B cell (primary cell): ENCODE measurements around the gene CTBP2. TPM values are rescaled to one million over a fixed set of nuclear protein-coding genes. Genes with fewer than 3 reads are reported as not detected.

ENCODE experiments used
- ATAC-seq: fragments of 200-7000 bp; cut with Tn5 transposase; one replicate; pipeline ENCODE4 v1.10.0; 2021; ENCODE audit warnings: low read depth, mild to moderate bottlenecking, moderate number of reproducible peaks, moderate library complexity
- CTCF ChIA-PET: fragments of 350-600 bp; sonication (Branson Sonifier 250); formaldehyde crosslinking; loops from one replicate; lab custom pipeline; 2021; ENCODE audit warnings: antibody characterized with exemption, inconsistent platforms; lab: Charles Lee
- POLR2A ChIA-PET: fragments of 350-600 bp; sonication (Branson Sonifier 250); formaldehyde crosslinking; loops from one replicate; lab custom pipeline; 2021; ENCODE audit warnings: antibody characterized with exemption; lab: Charles Lee
- DNase-seq: peaks from one replicate; pipeline ENCODE4 v3.0.0; 2013
- H2AFZ ChIP-seq: 2 replicates; pipeline ENCODE4 v1.6.1; 2012; ENCODE audit warnings: mild to moderate bottlenecking, low read depth, low read length; ENCODE audit not compliant: insufficient read depth, poor library complexity, severe bottlenecking
- H3K27ac ChIP-seq, 2 donors: 1 replicate in 1 of 2; 2 replicates in 1 of 2; pipeline ENCODE4 v1.5.1; 2012 to 2013; ENCODE audit warnings: low read length in 2 of 2, mild to moderate bottlenecking in 2 of 2, moderate library complexity in 1 of 2
- H3K27me3 ChIP-seq, 4 experiments: fragments of 200-600 bp in 1 of 4; sonication (generic) in 1 of 4; replicated peaks in 1 of 4; 1 replicate in 2 of 4; 2 replicates in 2 of 4; pipeline versions ENCODE4 v1.6.1 to v1.7.0; 2013 to 2016; ENCODE audit warnings: low read length in 3 of 4, mild to moderate bottlenecking in 2 of 4, mixed read lengths in 1 of 4, moderate library complexity in 1 of 4; ENCODE audit not compliant: insufficient read depth in 4 of 4, control insufficient read depth in 3 of 4; ENCODE audit errors: control extremely low read depth in 1 of 4
- H3K36me3 ChIP-seq, 2 experiments: replicated peaks in 1 of 2; 1 replicate in 1 of 2; 2 replicates in 1 of 2; pipeline versions ENCODE4 v1.6.1 to v1.7.1; 2013; ENCODE audit warnings: low read length in 1 of 2; ENCODE audit not compliant: insufficient read depth in 2 of 2, control insufficient read depth in 1 of 2; ENCODE audit errors: control extremely low read depth in 1 of 2, extremely low read depth in 1 of 2
- H3K4me1 ChIP-seq, 2 donors: fragments of 200-600 bp in 1 of 2; sonication (generic) in 1 of 2; 1 replicate in 1 of 2; 2 replicates in 1 of 2; pipeline versions ENCODE4 v1.5.1 to v1.6.1; 2013 to 2017; ENCODE audit warnings: low read length in 2 of 2; ENCODE audit not compliant: control insufficient read depth in 2 of 2, insufficient read depth in 2 of 2
- H3K4me2 ChIP-seq: replicated peaks from 2 replicates; pipeline ENCODE3; 2012; ENCODE audit warnings: mild to moderate bottlenecking, low read depth, low read length; ENCODE audit not compliant: poor library complexity, severe bottlenecking
- H3K4me3 ChIP-seq, 5 experiments: fragments of 200-600 bp in 1 of 5; sonication (generic) in 1 of 5; 1 replicate in 3 of 5; 2 replicates in 2 of 5; pipeline versions ENCODE4 v1.5.1 to v1.7.0; 2011 to 2016; ENCODE audit warnings: low read length in 4 of 5, mild to moderate bottlenecking in 4 of 5, low read depth in 2 of 5, control low read depth in 1 of 5, moderate library complexity in 1 of 5; ENCODE audit not compliant: insufficient read depth in 1 of 5; ENCODE audit errors: control extremely low read depth in 1 of 5, extremely low read depth in 1 of 5
- H3K79me2 ChIP-seq: fragments of 200-600 bp; sonication (generic); one replicate; pipeline ENCODE4 v1.6.0; 2016; ENCODE audit warnings: low read length; ENCODE audit not compliant: control insufficient read depth, insufficient read depth
- H3K9ac ChIP-seq: fragments of 200-600 bp; sonication (generic); 2 replicates; pipeline ENCODE4 v1.6.1; 2017; ENCODE audit warnings: mild to moderate bottlenecking, low read length, moderate library complexity
- H3K9me3 ChIP-seq, 3 donors: one replicate each; pipeline versions ENCODE4 v1.6.1 to v1.7.1; 2013; ENCODE audit warnings: low read length in 2 of 3; ENCODE audit not compliant: control insufficient read depth in 2 of 3, insufficient read depth in 1 of 3; ENCODE audit errors: control extremely low read depth in 1 of 3
- H4K20me1 ChIP-seq: 2 replicates; pipeline ENCODE4 v1.6.0; 2012; ENCODE audit warnings: mild to moderate bottlenecking, low read length; ENCODE audit not compliant: insufficient read depth, control insufficient read depth, poor library complexity, severe bottlenecking
- H3K27ac Mint-ChIP-seq: one replicate; pipeline ENCODE4 v1.8.0; 2021; ENCODE audit warnings: mixed read lengths
- H3K27me3 Mint-ChIP-seq: one replicate; pipeline ENCODE4 v1.8.0; 2021; ENCODE audit warnings: mixed read lengths
- H3K4me1 Mint-ChIP-seq: one replicate; pipeline ENCODE4 v1.8.0; 2021; ENCODE audit warnings: mixed read lengths
- H3K4me3 Mint-ChIP-seq: one replicate; pipeline ENCODE4 v1.8.0; 2021; ENCODE audit warnings: mixed read lengths
- H3K9me3 Mint-ChIP-seq: one replicate; pipeline ENCODE4 v1.8.0; 2022; ENCODE audit warnings: mixed read lengths; ENCODE audit not compliant: insufficient read depth
- CTCF ChIP-seq: fragments of 200-600 bp; IDR thresholded peaks from one replicate; pipeline ENCODE4 v1.8.0; 2022; ENCODE audit warnings: antibody characterized with exemption, mild to moderate bottlenecking
- EZH2 ChIP-seq: IDR thresholded peaks from 2 replicates; pipeline ENCODE4 v1.6.1; 2012; ENCODE audit warnings: borderline replicate concordance, low read depth, mild to moderate bottlenecking, moderate library complexity, low read length; ENCODE audit not compliant: insufficient read depth, poor library complexity, severe bottlenecking
- WGBS: methylation state at CpG from one replicate; pipeline ENCODE4 v1.1.5; 2013; ENCODE audit warnings: missing lambda C conversion rate; ENCODE audit not compliant: insufficient coverage; 5-methylcytosine and 5-hydroxymethylcytosine counted together
- intact Hi-C: fragments of 100-400 bp; cut with micrococcal nuclease; formaldehyde crosslinking; loops from one replicate; pipeline ENCODE4 v1.10.0; 2022
- polyA plus RNA-seq: library from polyadenylated mRNA; depleted of rRNA; stranded (reverse); fragments of >200 nt; gene quantifications from 2 replicates; pipeline ENCODE4 v1.2.3, GENCODE V29; 2012
- total RNA-seq, 2 donors: library from RNA; stranded (reverse); fragments of 120-200 nt in 1 of 2; gene quantifications; 1 replicate in 1 of 2; 2 replicates in 1 of 2; pipeline versions ENCODE4 v1.2.3 to v1.2.4, GENCODE V29; 2013 to 2022

CTBP2 gene
- total and polyA plus RNA-seq, 2 donors (not counting 1 experiment from before 2014, with no cell fraction given): 0.39 to 0.85 TPM

GRCh38 chr10:125174360-125174759, 14.0 kb upstream of the CTBP2 start:
- peaks cover 0 to 2% (median 0%) of the 10 kb centered on the region in 3 donors for H3K9me3 ChIP-seq
- Mint-ChIP-seq H3K9me3 (peaks cover 5% of the 10 kb centered on the region), H3K4me3 (no peak overlapping the region), H3K4me1 (no peaks in the 10 kb centered on the region), H3K27me3 (peaks cover 28% of the 10 kb centered on the region), H3K27ac (no peak overlapping the region)
- TF ChIP-seq EZH2: no peak
- WGBS: 36% methylated on average over 4 of the region's 9 CpGs
- no peaks in the 10 kb centered on the region for H4K20me1 ChIP-seq
- no peak overlapping the region for H3K4me2 ChIP-seq
- CTCF ChIA-PET: no interaction called here
- intact Hi-C loops: no loop called here
- POLR2A ChIA-PET: no interaction called here
- H2AFZ ChIP-seq: no peak overlapping the region
- no peak for ATAC-seq
- no peaks in the 10 kb centered on the region for H3K36me3 ChIP-seq
- no peak overlapping the region for H3K27ac ChIP-seq
- no peak overlapping the region for H3K4me3 ChIP-seq
- DNase-seq: no peak
- H3K79me2 ChIP-seq: no peaks in the 10 kb centered on the region
- no peak overlapping the region for H3K9ac ChIP-seq
- peaks cover 0 to 30% (median 12%) of the 10 kb centered on the region in 4 experiments for H3K27me3 ChIP-seq
- H3K4me1 ChIP-seq: no peaks in the 10 kb centered on the region

- Histone ChIP-seq H2AFZ (no peak overlapping the region), H3K27ac (no peak overlapping the region), H3K9ac (no peak overlapping the region), H3K4me3 (no peak overlapping the region), H3K4me1 (no peaks in the 10 kb centered on the region), H3K9me3 (peaks cover 0 to 2% (median 0%) of the 10 kb centered on the region in 3 donors), H3K4me2 (no peak overlapping the region), H4K20me1 (no peaks in the 10 kb centered on the region), H3K79me2 (no peaks in the 10 kb centered on the region), H3K36me3 (no peaks in the 10 kb centered on the region), H3K27me3 (peaks cover 0 to 30% (median 12%) of the 10 kb centered on the region in 4 experiments)
- ChIA-PET CTCF (no interaction called here), POLR2A (interaction anchor here (0.7 kb wide), 1 partner anchor 14 kb away, joined by 3 read pairs; no protein-coding TSS in a partner anchor)
- ATAC-seq (no peak), DNase-seq (no peak)
- H3K27ac Mint-ChIP-seq: no peak overlapping the region
- no peak overlapping the region for H3K4me3 Mint-ChIP-seq
- TF ChIP-seq CTCF (no peak), EZH2 (no peak)
- H3K4me1 Mint-ChIP-seq: no peaks in the 10 kb centered on the region
- WGBS: 95% methylated on average over 8 of the region's 9 CpGs
- H3K27me3 Mint-ChIP-seq: peaks cover 33% of the 10 kb centered on the region
- intact Hi-C loops: no loop called here
- peaks cover 5% of the 10 kb centered on the region for H3K9me3 Mint-ChIP-seq
These were observed 12.3 kb upstream of the CTBP2 start for GRCh38 chr10:125172694-125173093.
